Stimulated activated CD4-positive, alpha-beta T cell treated with anti-CD3 and anti-CD28 coated beads, Interleukin-15, amount 100 ng/mL, for 24 hours (primary cell): Measurements from ENCODE around the gene TMEM218.
"Not testable (repeated sequence)": the region's sequence is repeated elsewhere in the genome, so short reads cannot be mapped to it uniquely, and the experiment has no call there.

Experiments used
- DNase-seq: peaks from one replicate; pipeline ENCODE4 v3.0.0-alpha.2; 2020

Gene TMEM218

DNA sequence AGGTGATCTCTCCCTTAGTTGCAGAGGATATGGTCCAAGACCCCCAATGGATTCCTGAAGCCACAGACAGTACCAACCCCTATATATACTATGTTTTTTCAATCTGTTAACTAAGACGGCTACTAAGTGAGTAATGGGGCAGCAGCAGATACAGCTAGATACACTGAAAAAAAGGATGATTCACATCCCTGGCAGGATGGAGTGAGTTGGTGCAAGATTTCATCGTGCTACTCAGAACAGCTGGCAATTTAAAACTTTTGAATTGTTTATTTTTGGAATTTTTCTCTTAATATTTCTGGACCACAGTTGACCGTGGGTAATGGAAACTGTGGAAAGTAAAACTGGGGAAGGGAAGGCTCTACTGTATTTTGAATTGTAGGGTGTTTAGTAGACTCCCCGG is 17.0 kb upstream of the TMEM218 start:
- DNase-seq, result no peak

DNA sequence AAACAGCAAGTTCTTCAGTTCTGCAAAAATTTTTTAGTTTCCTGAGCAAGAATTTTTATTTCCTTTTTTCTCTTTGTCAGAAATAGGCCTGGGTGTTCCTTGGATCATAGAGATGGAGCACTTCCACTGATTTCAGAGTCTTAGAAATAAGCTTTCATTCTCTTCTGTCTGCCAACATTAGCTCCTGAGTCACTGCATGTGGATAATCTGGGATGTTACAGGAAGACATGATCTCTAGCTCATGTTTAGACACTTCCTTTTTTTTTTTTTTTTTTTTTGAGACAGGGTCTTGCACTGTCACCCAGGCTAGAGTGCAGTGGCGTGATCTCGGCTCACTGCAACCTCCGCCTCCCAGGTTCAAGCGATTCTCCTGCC is 13.2 kb upstream of the TMEM218 start:
- DNase-seq, result no peak

DNA sequence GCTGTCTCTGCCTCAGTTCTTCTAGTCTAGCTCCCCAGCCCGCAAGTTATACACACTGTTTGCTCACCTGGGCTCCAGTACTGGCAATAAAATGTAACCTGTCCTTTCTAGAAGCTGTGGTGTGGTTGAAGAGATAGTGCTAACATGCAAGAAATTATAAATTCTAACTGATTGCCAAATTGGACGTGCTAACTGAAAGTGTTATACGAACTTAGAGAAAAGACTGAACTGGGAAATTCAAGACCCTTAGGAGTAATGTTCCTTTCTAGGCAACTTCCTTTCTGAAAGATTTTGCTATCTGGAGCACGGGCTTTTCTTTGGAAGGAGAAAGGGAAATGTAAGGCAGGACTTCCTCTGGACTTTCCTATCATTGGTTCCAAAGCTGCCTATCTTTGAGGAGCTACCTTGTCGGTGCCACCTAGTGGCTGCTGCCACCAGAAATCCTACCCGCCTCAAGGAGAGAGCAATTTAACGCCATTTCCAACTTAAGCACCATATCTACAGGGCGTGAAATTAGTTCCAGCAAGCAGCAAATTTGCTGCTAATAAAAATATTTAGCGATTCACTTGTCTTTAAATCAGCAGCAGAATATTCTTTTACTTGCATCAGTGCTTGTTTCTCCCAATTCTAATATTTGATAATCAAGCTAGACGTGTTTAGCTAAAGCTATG is 12.7 kb upstream of the TMEM218 start:
- DNase-seq, result peak; percentile 62

- no peak for DNase-seq
Measured at GRCh38 chr11:125123194-125123946, 11.9 kb upstream of the TMEM218 start.

GRCh38 chr11:125117429-125117828 is 6.0 kb upstream of the TMEM218 start:
- no peak for DNase-seq

GRCh38 chr11:125114518-125114917 is 3.1 kb upstream of the TMEM218 start:
- no peak for DNase-seq

GRCh38 chr11:125112208-125112604 is 780 bp upstream of the TMEM218 start:
- DNase-seq, result no peak

DNA sequence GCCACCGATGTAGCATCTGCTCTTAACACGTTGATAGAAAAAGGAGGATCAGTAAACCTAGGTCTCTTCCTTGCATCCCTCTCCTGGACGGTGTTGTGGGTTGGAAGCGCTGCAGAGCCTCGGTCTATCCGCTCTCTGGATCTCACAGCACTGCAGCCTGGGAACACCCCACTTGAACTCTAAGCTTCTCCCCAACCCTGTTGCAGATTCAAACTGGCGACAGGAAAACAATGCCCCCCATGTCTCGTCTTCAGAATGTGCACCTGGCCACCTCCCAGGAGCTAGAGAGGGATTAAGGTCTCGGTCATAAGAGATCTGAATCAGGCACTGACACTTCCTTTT is 454 bp downstream of the TMEM218 start:
- DNase-seq, result peak; percentile 13

DNA sequence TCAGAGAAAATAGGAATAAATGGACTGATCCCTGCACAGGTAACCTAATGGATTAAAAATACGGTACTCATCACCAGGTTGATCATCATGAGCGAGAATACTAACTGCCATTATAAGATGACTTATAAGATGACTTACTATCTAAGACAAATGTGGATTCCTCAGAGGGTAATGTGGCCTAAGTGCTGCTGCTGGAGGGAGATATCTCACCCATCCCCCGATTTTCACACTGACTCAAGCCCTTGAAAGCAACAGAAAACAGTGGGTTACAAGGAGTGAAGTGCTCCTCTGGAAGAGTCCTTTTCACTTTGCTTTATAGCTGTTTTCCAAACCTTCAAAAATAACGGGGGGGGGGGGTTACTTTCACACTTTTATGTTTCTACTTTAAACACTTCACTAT is 920 bp downstream of the TMEM218 start:
- DNase-seq, result peak; percentile 11

GRCh38 chr11:125108469-125108868 is 3.0 kb downstream of the TMEM218 start:
- no peak for DNase-seq

DNA sequence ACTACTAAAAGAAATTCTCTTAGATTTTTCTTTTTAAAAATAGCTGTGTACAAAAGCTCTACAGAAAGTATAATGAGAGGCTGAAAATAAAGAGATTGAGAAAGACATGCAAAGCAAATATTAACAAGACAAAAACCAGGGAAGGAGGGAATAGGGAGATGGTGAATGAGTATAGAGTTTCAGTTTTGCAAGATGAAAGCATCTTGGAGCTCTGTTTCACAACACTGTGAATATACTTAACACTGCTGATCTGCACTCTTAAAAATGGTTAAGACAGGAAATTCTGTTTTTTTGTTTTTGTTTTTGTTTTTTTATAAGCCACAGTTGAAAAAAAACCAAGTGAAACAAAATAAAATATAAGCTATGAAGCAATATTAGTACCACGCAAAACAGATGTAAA is 5.5 kb downstream of the TMEM218 start:
- no peak for DNase-seq

DNA sequence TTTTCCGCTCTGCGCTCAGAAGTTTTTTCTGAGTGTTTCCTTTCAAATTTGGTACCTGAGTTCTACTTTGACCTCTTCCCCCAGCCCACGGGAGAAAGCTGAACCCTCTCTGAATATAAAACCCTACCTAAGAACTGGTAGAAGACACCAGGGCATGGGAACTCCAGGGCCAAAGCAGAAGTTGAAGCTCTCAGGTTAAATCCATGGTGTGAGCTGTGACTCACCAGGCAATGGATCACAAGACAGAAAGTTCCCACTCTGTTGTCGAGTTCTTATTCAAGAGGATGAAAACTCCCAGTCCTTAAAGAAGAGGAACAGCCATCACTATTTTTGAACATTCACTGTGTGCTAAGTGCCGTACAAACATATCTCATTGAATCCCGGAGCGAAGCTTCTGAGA is 8.9 kb downstream of the TMEM218 start:
- no peak for DNase-seq

DNA sequence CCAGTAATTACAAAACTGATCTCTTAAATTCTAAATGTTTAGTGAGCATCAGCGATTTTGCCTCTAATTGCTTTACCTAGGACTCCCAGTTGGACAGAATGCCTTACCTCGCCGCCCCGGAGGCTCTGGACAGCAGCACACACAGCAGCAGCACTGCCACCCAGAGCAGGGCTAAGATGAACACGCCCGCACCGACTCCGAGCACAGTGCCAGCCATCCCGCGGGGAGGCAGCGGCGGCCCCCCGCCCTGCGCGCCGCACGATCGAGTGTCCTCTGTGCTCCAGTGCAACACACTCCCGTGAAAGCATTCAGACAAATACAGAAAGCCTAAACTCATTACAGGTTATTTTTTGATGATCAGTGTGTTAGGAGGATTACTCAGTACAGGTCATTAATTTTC is 9.4 kb downstream of the TMEM218 start:
- no peak for DNase-seq

DNA sequence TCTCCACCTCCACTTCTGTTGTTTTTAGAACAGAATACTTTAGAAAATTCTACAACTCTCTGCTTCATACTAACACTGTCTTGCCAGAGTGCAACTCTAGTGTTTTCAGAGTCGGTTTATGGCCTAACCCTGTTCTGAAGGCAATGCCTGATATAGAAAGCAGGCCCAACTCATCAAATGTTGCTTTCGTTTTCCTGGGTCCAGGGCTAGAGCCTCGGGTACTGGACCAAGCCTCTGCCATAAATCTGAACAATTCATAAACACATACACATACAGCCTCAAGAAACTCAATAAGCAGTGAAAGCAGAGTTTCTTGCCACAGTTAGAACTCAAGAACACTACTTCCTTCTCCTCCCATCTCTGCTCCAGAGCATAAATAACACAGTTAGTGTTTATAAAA is 9.8 kb downstream of the TMEM218 start:
- no peak for DNase-seq

- no peak for DNase-seq
Measured at GRCh38 chr11:125100136-125100535, 11.3 kb downstream of the TMEM218 start.

DNA sequence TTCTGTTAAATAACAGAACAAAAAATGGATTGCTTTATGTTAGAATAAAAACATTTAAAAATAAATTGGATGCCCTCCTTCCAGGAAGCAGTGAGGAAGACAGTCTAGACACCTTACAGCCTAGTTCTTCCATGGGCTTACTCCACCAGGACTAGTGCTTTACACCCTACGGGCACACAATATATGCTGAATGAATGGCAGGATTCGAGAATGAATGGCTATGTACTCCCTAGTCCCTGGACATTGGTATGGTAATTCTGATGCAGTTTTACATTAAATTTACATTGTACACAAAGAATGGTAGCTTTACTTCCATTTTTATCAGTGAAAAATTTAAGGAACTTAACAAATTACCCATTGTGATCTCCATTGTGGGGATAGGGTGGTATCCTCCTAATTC is 16.7 kb downstream of the TMEM218 start:
- no peak for DNase-seq

GRCh38 chr11:125093502-125093901 is 17.9 kb downstream of the TMEM218 start:
- DNase-seq, result no peak

GRCh38 chr11:125092669-125093068 is 18.8 kb downstream of the TMEM218 start:
- DNase-seq, result no peak

DNA sequence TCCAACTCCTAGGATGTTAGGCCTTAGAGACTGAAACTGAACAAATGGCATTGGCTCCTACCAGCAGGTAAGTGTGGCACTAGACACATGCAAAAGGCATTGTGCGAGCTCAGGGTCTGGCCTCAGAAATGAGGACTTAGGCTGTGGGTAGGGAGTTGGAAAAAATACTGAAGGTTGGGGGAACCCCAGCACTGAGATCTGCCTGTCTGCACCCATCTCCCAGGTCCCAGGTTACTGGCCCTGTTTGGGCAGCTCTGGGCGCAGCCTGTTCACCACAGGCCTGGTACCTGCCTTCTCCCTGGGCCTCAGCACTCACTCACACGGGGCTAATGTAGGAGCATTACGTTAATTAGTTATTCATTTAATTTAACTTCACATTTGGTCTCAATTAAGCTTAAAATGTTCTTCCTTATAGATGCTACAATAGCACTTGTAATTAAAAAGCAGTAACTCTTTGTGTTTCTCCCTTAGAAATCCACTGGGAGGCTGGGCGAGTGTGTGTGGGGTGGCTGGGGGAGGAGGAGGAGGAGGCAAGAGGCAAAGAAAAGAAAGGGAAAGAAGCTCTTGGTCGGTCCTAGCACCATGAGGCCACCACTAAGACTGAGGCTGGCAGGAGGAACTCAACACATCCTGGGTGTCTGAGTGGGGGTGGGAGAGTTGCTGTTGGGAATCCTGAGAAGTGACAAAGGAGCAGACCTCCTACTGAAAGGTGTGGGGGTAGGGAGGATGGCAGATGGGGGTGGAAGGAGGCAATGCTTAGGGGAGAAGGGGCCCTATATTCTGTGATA is 19.4 kb downstream of the TMEM218 start:
- DNase-seq, result no peak

DNA sequence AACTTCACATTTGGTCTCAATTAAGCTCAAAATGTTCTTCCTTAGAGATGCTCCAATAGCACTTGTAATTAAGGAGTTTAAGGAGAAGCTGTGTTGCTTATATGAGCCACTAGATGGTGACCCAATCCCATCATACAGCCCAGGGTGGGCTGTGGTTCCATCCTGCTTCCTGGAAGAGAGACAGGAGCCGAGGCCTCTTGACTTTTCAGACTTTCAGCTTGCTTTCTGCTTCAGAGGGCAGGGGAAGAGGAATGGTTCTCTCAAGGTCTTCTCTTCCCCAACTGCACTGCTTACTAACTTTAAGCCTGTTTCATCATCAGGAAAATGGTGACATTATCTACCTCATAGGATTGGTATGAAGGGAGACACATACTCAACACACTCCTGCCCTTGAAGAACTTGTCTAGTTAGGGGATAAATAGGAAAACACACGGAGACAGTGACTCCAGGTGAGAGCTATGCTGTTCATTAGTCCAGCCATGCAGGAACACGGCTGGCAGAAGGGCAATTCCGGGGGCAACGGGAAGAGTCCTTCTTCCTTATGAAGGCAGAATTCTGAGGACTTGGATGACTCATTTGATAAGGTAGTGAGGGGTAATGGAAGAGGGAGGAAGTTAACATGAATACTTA is 20.1 kb downstream of the TMEM218 start:
- DNase-seq, result no peak

DNA sequence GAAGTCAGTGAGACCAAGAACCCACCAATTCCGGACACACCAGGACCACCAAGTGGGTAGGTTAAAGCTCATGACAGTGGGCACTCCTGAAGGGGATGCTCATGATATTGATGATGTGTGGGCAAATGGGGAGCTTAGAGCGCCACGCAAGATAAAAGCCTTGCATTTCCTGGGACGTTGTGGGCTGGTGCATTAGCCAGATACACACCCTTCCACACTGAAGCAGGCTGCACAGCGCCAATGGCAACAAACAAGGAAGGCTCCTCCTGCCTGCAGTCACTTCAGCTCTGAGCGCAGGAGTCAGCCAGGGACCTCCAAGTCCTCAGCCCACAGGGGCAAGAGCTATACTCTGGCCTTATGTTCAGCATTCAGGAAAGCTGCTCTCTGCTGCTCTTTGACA is 20.6 kb downstream of the TMEM218 start:
- DNase-seq, result no peak

GRCh38 chr11:125090151-125090550 is 21.3 kb downstream of the TMEM218 start:
- not testable (repeated sequence) for DNase-seq

- not testable (repeated sequence) for DNase-seq
Measured at GRCh38 chr11:125089481-125089880, 21.9 kb downstream of the TMEM218 start.
